Stimulated activated CD8-positive, alpha-beta memory T cell treated with anti-CD3 and anti-CD28 coated beads, Interleukin-4, amount 100 ng/mL, for 24 hours (primary cell): Measurements from ENCODE around the gene CHAF1B.
"Not testable (repeated sequence)": the region's sequence is repeated elsewhere in the genome, so short reads cannot be mapped to it uniquely, and the experiment has no call there.

Source experiments
- DNase-seq: peaks from one replicate; pipeline ENCODE4 v3.0.0-alpha.2; 2020; ENCODE audit warnings: low read depth

Gene CHAF1B

GRCh38 chr21:36388835-36389234 is 3.6 kb downstream of the CHAF1B start:
- DNase-seq = no peak

GRCh38 chr21:36391649-36392048 is 6.5 kb downstream of the CHAF1B start:
- DNase-seq = not testable (repeated sequence)

DNA sequence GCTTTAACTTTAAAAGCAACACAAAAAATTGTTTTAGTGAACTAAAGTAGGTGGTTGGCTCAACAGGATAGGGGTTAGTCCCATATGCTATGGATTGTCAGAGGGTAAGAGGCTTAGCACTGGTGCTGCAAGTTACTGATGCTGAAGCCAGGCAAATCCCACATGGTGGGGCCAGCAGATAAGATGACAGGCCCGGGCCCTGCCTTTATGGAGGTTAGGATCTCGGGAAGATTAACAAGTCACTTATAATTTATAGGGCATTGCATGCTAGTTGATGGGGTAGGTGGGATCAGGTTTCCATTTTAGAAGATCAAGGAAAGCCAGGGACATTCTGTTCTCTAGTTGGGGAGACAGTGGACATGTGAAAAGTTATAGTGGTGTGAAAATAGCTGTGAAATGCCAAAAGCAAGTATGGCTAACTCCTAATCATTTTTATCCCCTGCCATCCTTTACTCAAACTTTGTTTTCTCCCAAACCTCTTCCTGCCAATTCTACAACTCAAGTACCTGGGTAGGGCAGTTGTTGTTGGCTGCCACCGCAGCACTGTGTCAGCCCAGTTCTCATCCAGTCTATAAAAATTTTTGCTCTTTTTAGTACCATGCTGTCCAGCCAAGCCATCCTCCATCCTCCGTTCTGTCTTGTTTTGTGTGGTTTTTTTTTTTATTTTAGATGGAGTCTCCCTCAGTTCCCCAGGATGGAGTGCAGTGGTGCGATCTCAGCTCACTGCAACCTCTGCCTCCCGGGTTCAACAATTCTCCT is 10.3 kb downstream of the CHAF1B start:
- DNase-seq = no peak

GRCh38 chr21:36396325-36396724 is 11.1 kb downstream of the CHAF1B start:
- DNase-seq = no peak

- no peak for DNase-seq
Measured at GRCh38 chr21:36396971-36397370, 11.8 kb downstream of the CHAF1B start.

DNA sequence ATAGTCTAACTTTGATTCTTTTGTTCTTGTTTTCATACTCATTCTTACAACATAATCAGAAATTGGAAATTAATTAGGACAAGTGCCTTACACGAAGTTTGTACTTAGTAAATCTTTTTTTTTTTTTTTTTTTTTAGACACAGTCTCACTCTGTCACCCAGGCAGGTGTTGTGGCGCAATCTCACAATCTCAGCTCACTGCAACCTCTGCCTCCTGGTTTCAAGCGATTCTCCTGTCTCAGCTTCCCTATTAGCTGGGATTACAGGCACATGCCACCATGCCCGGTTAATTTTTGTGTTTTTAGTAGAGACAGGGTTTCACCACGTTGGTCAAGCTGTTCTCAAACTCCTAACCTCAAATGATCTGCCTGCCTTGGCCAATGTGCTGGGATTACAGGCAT is 12.4 kb downstream of the CHAF1B start:
- DNase-seq = no peak

DNA sequence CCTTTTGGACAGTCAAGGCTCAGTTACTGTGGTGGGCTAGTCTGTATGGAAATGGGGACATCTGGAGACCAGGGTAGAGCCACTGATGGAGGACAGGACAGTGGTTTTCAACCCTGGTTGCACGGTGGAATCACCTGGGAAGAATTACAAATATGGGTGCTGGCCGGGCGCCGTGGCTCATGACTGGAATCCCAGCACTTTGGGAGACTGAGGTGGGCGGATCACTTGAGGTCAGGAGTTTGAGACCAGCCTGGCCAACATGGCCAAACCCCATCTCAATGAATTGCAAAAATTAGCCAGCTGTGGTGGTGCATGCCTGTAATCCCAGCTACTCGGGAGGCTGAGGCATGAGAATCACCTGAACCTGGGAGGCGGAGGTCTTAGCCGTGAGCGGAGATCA is 14.5 kb downstream of the CHAF1B start:
- not testable (repeated sequence) for DNase-seq

DNA sequence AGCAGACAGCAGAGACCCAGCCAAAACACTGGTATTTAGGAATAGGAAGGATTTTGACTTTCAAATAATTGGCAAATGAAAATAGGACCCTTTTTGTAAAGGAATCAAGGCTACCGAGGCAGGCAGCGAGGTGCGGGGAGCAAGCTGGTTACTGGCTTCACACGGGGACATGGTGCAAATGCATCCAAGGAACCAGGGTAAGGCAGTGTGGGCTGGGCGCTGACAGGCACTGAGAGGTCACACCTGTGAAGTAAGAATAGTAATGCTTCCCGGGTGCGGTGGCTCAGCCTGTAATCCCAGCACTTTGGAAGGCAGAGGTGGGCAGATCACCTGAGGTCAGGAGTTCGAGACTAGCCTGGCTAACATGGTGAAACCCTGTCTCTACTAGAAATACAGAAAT is 15.5 kb downstream of the CHAF1B start:
- no peak for DNase-seq

DNA sequence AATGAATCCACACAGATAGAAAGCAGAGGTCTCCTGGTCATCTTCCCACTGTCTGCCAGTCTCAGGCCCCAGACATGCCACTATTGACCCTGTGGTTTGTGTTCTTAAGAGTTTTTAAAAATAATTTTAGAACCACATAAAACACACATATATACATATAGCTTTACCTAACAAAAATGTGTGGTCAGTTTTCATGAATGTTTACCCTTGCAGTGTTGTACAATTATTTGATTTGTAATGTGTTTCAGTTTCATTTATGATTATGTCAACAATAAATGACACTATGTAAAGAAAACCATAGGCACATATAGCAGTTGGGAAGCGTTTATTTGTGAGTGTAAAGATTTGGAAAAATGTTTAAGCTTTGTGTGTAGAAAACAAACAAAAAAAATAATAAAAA is 17.1 kb downstream of the CHAF1B start:
- no peak for DNase-seq

DNA sequence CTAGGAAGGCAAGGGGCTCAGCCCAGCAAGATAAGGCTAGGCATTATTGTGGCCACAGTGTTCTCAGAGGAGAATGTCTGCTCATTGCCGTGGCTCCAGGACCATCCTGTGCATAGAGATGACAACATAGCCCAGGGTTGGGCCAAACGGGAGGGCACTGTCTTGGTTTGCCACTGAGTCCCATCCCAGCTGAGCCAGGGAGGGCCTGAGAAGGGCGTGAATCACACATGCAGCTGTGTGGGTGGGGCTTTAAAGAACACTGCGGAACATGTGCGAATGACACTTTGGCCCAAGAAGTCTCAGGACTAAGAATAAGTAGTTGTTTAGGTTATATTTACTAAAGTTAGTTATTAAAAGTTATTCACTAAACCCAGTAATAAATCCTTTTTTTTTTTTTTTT is 18.5 kb downstream of the CHAF1B start:
- DNase-seq = no peak

GRCh38 chr21:36408568-36408967 is 23.4 kb downstream of the CHAF1B start:
- no peak for DNase-seq

DNA sequence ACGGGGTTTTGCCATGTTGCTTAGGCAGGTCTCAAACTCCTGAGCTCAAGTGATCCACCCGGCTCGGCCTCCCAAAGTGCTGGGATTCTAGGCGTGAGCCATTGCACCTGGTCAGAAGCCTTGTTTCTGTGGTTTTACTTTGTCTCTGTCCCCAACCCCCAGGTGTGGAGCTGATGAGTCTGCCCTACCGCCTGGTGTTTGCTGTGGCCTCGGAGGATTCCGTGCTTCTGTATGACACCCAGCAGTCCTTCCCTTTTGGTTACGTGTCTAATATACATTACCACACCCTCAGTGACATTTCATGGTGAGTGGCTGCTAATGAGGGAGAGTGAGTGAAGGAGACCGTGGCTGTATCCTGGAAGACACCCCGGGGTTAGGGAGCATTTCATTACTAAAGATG is 26.1 kb downstream of the CHAF1B start:
- DNase-seq = no peak

GRCh38 chr21:36412916-36413315 is 27.7 kb downstream of the CHAF1B start:
- DNase-seq = no peak

DNA sequence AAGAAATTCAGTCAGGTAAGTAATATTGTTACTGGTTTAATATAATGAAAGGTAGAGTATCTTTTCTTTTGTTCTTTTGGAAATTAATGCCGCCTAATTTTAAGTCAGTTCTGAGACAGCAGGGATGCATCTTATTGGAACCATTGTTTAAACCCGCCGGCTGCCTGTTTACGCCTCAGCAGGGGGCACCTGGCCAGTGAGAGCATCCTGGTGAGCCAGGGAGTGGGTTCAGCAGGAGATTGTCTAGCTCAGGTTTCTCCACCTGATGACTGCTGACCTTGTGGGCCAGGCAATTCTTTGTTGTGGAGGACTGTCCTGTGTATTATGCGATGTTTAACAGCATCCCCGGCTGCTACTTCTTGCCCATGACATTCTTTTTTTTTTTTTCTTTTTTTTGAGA is 30.2 kb downstream of the CHAF1B start:
- no peak for DNase-seq

DNA sequence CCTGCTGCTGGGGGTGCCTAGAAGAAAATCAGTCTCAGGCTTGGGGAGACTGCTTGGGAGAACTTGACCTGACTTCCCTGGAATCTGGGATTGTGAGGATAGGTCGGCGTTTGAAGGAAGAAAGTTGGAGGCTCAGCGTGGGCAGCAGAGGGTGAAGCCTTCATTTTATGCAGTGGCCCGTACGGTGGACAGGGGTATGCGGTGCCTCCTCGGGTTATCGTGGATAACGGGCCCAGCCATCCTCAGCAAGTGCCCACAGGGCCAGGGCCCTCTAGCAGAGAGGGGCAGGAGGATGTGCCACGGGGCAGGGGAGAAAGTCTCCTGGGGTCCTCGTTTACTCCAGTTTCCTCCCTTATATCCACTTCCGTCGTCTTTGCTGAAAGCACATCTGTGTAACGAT is 34.0 kb downstream of the CHAF1B start:
- DNase-seq = no peak

GRCh38 chr21:36419996-36420395 is 34.8 kb downstream of the CHAF1B start:
- DNase-seq = peak; percentile 11

GRCh38 chr21:36420571-36421339 is 35.6 kb downstream of the CHAF1B start:
- no peak for DNase-seq

DNA sequence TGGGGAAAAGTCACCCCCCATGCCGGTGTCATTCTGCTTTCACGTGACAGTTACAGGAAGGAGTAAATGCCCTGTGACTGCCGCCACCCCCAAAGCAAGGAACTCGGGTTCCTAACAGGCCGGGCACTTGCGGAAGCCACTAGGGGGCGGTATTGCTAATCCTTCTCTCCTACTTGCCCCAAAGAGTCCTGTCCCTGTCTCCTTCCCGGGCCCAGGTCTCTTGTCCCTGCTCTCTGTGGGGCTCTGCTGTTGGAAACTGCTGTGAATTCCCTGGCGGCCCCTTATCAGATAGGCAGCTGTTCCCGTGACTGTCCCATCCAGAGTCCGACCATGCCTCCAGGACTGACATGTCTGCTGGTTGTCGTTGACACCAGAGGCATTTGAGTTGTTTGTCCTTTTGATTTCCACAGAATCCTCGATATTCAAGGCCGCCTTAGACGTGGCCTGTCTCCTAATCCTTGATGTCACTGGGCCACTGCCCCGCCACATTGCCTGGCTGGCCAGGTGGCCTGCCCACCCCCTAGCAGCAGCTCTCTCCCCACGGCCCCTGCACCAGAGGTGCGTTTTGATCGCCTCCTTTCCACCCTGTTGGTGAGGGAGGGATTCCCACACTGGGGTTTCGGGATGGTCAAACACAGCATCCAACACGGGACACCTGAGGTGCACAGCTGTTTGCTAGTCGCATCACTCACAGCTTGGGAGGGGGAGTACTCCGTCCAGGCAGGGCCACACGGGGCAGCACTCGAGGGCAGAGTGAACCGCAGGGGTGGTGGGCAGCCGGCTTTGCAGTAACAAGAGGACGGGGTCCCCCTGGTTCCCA is 37.3 kb downstream of the CHAF1B start:
- no peak for DNase-seq

DNA sequence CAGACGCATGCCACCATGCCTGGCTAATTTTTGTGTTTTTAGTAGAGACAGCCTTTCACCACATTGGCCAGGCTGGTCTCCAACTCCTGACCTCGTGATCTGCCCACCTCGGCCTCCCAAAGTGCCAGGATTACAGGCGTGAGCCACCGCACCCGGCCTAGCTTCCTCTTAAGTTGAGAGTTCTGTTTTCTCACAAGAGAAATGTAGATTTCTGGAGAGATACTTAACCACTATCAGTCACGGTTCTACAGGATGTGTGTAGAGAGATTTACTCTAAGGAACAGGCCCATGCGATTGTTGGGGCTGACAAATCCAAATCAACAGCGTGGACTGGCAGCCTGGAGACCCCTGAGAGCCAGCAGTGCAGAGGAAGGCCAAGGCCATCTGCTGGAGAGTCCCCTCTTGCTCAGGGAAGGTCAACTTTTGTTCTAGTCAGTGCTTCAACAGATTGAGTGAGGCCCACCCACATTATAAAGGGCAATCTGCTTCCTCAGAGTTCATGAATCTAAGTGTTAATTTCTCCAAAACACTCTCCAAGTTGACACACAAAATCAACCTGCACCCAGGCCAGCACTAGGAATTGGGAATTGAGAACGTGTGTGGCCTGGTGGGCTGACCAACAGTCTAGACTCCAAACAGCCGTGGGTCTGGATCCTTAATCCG is 38.7 kb downstream of the CHAF1B start:
- DNase-seq = no peak

DNA sequence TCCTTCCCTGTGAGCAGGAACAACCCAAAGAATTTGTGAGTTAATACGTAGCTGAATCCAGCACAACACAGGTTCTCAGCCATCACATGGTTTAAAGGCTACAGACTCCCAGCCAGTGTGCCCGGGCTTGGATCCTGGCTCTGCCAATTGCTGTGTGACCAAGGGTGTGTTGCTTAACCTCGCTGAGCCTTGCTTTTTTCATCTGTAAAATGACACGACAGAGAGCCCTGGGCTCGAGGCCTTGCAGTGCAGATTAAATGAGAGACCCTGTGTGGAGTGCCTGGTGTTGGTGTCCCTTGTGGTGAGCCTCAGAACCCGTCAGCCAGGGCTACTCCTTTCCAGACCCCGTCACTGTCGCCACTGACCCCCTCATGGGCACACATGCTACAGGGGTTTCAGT is 39.4 kb downstream of the CHAF1B start:
- no peak for DNase-seq

GRCh38 chr21:36425286-36425685 is 40.1 kb downstream of the CHAF1B start:
- DNase-seq = no peak

- DNase-seq = no peak
Measured at GRCh38 chr21:36427502-36427901, 42.3 kb downstream of the CHAF1B start.
